ENCODE data around the gene CHMP4B.

- TF ChIP-seq, protein P1, sequence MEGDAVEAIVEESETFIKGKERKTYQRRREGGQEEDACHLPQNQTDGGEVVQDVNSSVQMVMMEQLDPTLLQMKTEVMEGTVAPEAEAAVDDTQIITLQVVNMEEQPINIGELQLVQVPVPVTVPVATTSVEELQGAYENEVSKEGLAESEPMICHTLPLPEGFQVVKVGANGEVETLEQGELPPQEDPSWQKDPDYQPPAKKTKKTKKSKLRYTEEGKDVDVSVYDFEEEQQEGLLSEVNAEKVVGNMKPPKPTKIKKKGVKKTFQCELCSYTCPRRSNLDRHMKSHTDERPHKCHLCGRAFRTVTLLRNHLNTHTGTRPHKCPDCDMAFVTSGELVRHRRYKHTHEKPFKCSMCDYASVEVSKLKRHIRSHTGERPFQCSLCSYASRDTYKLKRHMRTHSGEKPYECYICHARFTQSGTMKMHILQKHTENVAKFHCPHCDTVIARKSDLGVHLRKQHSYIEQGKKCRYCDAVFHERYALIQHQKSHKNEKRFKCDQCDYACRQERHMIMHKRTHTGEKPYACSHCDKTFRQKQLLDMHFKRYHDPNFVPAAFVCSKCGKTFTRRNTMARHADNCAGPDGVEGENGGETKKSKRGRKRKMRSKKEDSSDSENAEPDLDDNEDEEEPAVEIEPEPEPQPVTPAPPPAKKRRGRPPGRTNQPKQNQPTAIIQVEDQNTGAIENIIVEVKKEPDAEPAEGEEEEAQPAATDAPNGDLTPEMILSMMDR (IDR thresholded peaks at IDR 0.05), result no peak
- TF ChIP-seq EZH2 (IDR thresholded peaks at IDR 0.05; ENCODE audit: borderline replicate concordance, insufficient read depth, low read depth, low read length, poor library complexity, severe bottlenecking), result no peak
Measured at GRCh38 chr20:33781945-33782344, 29.2 kb upstream of the CHMP4B start.

All from B cell (primary cell).